DMS53 (cell line): ENCODE data around the gene TGIF1.
A peak's percentile ranks its signal among the peaks of the same experiment; 100 is the strongest.
"Not testable (repeated sequence)": the region's sequence is repeated elsewhere in the genome, so short reads cannot be mapped to it uniquely, and the experiment has no call there.

Experiments
- DNase-seq: peaks from one replicate; lab custom pipeline; 2025; lab: John Stamatoyannopoulos, UW

The TGIF1 gene

DNA sequence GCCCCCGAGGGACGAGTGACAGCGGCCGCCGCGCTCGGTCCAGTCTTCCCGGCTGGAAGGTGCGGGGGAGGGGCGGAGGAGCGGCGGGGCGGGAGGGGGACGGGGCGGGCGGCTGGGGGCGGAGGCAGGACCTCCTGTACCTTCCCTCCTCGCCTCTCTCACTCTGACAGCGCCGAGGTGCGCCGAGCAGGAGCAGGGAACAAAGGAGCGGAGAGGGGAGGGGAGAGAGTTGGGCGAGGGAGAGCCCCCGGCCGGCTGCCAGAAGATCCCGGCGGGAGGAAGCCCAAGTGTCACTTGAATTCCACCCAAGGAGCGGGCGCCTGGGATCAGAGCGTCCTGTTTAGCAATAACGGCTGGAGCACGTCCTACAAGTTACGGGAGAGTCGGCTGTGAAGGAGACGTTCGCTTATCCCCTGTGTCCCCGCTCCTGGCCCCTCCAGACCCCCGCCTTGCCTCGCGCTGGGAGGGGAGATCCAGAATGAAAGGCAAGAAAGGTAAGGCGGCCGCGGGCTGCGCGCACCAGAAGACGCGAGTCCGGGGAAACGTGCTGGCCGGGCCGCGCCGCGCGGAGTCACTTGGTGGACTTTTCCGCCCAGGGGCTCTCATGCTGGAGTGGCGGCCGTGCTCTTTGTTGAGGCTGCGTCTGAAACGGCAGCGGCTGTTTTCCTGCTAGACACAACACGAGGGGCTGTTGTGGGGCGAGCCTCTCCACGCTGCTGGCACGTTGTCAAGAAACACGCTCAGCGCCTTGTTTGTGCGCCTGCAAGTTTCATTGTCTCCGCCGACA is at the start of gene TGIF1:
TSS of gene TGIF1 (plus strand) at position 161 of the 787 bp plus-strand sequence. CDS start at position 479, 318 bp downstream.
- peak; percentile 93 for DNase-seq

DNA sequence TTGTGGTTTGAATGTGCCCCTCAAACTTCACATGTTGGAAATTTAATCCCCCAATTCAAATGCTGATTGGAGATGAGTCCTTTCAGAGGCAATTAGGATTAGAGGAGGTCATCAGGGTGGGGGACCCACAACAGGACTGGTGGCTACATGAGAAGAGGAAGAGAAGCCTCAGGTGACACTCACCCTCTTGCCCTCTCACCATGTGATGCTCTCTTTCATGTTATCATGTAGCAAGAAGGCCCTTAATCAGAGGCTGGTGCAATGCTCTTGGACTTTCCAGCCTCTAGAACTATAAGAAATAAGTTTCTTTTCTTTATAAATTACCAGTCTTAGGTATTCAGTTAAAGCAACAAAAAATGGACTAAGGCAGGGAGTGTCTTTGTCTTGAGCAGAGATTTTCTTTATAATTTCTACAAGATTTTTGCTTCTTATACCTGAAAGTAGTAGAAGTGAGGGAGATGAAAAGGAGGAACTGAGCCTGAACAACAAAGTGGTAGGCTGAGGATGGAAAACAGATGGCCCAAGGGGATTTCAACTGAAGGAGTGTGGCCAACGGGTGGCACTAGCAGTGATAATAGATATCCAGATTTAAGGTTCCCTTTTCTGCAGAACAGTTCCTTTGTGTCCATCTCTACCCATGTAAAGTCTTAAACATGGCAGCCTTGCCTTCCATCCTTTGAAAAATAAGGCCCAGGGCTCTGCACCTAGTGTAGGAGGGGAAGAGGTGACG is 49.2 kb upstream of the TGIF1 start:
- no peak for DNase-seq

DNA sequence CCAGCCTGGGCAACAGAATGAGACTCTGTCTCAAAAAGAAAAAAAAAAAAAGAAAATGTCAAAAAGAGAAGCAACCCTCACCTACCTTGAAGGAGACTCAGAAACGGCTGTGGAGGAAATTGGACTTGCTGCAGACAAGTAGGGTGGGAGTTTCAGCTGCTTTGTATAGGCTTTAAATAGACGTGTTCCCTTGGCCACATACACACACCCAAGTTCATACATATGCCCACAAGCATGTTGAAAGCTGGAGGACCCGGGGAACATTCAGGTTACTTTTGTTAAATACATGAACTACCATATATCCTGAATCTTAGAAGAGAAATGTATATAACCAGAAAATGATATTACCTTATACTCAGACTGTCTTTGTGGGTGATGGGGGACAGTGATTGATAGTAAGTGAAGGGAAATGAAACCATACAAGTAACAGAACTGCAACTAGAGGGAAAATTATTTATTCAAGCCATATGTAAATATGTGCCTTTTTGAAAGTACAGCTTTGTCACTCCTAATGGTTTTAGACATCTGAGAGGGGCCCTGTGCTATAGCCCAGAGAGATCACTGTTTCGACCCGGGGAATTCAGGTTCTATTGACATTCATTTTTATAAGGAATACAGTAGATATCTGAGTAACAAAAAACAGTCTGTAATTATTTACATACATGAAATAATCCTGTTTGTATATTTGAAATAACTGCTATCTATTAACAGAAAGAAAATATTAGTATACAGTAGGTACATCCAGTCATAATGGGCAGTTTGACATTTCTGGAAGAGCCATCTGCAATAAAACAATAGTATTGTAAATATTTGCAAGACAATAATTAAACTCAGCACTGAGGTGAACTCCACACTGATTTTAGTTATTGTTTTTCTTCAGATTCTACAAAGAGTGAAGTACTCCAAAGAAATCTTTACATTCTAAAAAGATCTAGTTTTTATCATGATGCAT is 48.0 kb upstream of the TGIF1 start:
- DNase-seq: no peak

DNA sequence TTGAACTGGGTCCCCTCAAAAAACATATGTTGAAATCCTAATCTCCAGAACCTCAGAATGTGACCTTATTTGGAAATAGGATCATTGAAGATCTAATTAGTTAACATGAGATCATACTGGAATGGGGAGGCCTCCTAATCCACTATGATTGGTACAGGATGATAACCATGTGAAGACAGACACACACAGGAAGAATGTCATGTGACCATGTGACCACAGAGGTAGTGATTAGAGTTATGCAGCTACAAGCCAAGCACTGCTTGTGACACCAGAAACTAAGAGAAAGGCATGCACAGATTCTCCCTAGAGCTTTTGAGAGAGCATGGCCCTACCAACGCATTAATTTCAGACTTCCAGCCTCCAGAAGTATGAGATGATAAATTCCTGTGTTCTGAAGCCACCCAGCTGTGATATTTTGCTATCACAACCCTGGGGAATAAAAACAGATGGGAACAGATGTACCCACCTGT is 47.0 kb upstream of the TGIF1 start:
- peak; percentile 49 for DNase-seq

DNA sequence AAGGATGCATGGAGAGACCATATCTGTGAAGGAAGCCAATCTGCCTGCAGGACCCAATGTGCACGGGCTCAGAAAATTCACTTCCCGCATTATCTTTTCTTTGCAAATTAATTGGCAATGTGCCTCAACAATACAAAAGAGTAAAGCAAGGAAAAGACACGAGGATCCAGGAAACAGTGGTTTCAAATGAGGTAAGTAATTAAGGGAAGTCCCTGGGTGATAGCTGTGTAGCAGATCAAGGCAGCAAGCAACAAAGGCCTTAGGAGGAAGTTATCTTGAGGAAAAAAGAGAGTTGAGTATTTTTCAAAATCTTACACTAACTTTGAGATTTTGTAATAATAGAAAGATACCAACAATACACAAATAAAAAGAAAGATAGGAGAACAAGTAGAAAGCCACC is 44.3 kb upstream of the TGIF1 start:
- no peak for DNase-seq

DNA sequence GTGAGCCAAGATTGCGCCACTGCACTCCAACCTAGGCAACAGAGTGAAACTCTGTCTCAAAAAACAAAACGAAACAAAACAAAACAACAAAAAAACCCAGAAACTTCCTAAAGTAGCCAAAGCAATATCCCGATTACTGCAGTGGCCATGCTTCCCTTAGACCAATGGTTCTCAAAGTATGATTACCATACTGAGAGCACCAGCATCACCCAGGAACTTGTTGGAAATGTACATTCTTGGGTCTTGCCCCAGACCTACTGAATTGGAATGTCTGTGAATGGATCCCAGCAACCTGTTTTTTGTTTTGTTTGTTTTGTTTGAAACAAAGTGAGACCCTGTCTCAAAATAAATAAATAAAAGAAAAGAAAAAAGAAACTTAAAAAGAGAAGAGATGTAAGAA is 41.9 kb upstream of the TGIF1 start:
- no peak for DNase-seq

DNA sequence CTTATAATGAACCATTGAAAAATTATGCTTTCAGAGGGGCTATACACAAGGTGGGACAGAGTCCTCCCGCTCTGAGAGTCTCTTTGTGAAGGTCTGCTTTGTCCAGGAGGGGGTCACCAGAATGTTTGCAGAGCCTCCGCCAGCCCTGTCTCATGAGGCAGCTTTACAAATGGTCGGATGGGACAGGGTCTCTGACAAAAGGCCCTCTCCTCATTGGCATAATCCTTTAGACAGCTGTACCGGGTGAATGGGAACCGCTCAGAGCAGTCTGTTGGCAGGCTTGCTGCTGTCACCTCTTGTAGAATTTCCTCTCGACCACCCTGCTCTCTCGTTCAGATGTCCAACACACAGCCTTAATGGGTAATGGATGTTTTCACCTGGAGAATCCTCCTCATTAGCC is 40.2 kb upstream of the TGIF1 start:
- DNase-seq: peak; percentile 53

DNA sequence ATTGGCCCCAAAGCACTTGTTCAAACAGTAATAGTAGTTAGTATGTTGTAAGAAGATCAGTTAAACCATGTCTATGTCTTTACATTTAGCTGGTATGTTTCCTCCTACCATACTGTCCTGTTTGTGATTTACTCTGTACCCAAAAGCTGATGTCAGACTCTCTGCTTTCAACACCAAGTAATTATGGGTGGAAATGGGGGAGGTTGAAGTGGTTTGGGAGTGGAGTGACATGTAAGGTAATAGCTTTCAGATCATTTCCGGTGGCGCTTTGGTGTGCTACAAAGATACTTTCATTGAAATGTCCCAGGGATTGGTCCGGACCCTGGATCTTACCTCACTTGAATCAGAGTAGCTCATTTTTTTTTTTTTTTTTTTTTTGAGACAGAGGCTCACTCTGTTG is 39.7 kb upstream of the TGIF1 start:
- peak; percentile 53 for DNase-seq

DNA sequence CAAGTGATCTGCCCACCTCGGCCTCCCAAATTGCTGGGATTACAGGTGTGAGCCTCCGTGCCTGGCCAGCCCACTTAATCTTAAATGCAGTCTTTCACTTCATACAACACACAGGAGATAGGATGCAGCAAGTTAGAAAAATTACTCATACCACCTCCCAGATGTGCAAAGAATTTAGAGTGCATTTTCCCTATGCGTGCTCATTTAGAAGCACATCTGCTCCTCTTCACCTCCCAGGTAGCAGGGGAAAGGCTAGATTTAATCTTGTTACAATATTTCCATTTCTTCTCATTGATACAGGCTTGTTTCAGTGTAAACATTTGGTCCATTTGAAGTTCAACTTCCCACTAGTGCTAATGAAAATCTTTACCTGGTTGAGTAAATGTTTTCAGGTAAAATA is 39.1 kb upstream of the TGIF1 start:
- not testable (repeated sequence) for DNase-seq

DNA sequence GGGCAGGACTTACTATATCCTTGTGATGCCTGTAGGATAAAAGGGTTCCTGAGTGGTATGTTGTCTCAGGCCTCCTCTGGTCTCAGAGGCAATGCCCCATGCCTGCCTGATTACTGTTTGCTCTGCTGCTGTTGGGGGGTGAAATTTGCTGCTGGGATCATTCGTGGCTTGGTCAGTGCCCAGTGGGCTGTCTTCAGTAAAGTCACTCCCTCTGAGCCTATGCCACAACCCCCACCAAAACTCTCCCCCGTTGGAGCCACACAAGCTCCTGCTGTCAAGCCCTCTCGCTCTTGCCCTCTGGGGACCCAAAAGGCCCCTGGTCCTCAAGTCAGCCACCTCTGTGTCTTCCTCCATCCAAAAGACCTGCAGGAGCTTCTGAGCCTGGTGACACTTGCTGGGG is 38.6 kb upstream of the TGIF1 start:
- peak; percentile 61 for DNase-seq

DNA sequence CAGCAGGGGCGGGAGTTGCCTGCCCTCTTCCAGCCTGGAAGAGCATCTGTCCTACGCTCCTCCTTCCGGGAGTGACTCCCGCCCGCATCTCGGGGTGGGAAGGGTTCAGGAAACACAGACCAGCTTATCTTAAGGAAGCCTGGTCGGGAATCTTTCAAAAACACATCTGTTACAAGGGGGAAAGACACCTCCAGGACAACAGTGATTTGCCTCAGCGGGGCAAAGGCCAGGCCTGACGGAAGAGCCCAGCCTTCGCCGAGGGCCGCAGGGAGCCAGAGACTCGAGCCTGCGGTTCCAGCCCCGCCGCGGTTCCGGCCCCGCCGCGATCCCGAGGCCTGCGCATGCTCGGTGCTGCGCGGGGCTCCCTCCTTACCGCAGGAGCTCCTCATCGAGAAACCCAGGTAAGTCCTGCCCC is 38.1 kb upstream of the TGIF1 start:
- DNase-seq: peak; percentile 96

DNA sequence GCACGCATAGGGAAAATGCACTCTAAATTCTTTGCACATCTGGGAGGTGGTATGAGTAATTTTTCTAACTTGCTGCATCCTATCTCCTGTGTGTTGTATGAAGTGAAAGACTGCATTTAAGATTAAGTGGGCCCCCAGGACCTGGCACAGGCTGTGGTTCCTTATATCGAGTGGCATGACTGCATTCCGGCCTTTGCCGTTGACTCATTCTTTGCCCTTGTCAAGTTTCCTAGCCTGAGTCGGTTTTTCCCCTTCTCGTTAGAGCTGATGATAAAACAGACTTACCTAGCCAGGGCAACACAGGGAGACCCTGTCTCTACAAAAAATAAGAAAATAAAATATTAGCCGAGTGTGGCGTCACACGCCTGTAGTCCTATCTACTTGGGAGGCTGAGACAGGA is 37.4 kb upstream of the TGIF1 start:
- DNase-seq: peak; percentile 95

DNA sequence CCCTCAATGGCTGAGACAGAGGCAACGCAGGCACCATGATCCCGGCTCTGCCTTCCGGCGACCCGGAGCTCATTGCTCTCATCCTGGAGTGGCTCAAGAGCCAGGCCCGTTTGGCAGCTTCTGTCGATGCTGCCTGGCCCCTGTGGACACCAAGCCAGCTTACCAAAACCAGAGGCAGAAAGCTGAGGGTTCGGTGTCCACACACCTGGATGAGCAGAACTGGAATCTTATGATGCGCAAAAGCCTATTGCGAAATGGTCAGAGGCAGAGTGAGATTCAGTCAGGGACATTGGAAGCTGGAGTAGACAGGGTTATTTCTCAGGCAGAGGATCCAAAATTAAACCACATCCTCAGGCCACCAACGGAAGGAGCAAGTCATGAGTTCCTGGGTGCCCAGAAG is 34.9 kb upstream of the TGIF1 start:
- no peak for DNase-seq

DNA sequence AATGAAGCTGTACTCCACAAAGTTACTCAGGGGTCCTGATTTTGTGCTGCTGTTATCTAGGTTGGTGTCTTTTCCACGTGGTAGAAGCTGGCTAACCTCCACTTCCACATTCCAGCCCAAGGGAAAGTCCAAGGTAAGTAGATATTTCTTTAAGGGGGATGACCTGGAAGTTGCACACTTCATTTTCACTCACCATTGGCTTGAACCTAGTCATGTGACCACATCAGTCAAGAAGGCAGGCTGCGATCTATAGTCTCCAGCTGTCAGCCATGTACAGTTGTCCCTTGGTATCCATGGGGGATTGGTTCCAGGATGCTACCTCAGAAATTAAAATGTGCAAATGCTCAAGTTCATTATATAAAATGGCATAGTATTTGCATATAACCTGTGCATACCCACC is 31.9 kb upstream of the TGIF1 start:
- no peak for DNase-seq

DNA sequence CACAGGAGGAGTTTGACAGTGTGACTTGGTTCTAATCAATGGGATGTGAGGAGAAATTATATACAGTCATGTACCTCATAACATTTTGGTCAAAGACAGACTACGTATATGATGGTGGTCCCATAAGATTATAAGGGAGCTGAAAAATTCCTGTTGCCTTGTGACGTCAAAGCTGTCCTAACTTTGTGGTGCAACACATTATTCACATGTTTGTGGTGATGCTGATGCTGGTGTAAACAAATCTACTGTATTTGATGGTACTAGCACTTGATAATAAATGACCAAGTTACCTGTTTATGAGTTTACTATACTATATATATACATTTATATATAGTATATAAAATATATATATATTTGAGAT is 29.1 kb upstream of the TGIF1 start:
- DNase-seq: no peak

DNA sequence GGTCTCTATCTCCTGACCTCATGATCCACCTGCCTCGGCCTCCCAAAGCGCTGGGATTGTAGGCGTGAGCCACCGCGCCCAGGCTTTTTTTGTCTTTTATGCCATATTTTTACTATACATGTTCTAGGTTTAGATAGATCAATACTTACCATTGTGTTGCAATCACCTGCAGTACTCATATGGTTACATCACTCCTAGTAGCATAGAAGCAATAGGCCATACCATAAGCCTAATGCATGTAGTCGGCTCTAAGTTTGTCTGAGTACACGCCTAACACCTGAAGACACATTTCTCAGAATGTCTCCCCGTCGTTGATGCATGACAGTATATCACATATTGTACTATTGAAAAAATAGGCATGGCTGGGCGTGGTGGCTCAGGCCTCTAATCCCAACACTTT is 27.1 kb upstream of the TGIF1 start:
- no peak for DNase-seq

DNA sequence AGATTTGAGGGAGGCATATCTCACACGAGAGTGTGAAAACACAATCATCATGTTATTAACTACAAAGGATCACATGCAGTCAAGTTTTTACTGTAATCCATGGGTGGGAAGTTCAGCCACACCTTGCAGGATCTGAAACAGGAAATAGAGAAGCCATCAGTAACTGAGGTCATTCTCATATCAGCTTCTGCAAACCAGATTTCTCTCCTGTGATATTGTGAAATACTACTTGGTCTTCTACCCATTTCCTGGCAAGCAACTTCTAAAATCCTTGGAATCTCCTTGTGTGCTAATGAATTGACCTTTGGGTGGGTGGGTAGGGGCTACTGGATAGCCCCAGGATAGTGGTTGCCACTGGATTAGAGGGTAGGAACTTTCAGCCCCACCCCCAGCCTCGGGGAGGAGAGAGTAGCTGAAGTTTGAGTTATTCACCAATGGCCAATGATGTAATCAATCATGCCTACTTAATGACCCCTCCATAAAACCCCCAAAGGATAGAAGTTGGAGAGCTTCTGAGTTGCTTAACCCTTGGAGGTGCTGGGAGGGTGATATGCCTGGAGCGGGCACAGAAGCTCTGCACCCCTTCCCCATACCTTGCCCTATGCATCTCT is 25.6 kb upstream of the TGIF1 start:
- DNase-seq: no peak

DNA sequence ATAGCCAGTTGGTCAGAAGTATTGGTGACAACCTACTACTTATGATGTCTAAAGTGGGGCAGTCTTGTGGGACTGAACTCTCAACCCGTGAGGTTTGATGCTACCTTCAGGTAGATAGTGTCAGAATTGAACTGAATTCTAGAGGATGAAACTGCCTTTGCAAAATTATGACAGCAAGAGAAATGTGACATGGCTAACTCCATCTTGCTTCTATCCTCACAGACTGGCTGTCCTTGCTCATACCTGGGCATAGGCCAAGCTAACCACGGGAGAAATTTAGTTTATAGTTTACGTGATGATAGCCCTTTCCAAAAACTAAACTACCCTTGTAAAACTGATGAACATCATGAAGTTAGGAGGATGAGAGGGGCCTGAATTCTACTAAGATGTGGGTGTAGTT is 24.9 kb upstream of the TGIF1 start:
- no peak for DNase-seq

DNA sequence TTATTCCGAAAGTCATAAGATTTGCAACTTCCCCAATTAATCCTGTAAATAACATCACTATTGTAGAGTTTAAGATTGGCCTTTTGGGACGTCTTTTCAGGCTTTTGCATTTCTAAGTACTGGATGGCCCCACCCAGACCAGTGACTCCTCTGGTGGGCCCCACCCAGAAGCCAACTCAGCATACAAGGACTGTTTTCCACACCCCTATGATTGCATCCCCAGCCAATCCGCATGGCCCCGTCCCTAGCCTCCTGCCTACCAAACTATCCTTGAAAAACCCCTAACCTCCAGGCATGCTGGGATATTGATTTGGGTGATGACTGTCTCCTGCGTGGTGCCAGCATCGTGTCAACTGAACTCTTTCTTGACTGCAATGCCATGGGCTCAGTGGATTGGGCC is 24.5 kb upstream of the TGIF1 start:
- DNase-seq: no peak

DNA sequence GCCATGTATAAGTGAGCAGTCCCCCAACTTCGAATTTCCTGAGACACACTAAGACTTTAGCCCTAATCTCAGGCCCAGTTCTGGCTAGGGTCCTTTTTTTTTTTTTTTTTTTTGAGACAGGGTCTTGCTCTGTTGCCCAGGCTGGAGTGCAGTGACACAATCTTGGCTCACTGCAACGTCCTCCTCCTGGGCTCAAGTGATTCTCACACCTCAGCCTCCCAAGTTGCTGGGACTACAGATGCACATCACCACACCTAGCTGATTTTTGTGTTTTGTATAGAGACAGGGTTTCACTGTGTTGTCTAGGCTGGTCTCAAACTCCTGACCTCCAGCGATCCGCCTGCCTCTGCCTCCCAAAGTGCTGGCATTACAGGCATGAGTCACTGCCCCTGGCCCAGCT is 23.9 kb upstream of the TGIF1 start:
- DNase-seq: no peak

DNA sequence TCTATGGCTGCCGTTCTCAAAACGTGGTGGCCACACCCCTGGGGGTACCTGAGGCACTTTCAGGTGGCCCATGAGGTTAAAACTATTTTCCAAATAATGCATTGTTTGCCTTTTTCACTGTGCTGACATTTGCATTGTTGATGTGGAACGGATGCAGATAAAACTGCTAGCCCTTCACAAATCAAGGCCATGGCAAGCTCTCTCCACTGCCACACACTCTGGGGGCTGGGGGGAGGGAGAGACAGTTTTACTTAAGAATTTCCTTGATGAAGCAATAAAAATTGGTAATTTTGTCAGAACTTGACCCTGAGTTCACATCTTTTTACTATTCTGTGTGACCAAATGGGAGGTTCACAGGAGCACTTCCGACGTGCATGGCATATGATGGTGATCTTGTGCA is 22.0 kb upstream of the TGIF1 start:
- no peak for DNase-seq

DNA sequence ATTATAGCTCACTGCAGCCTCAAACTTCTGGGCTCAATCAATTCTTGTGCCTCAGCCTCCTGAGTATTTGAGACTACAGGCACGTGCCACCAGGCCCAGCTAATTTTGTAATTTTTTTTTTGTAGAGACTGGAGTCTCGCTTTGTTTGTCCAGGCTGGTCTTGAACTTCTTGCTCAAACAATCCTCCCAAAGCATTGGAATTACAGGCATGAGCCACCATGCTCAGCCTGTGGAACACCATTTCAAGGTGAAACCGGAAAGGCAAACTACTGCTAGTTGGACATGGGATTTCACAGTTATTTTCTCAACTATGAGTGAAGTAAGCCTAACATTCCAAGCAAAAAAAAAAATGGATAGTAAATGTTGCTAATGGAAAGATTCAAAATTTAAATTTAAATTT is 20.9 kb upstream of the TGIF1 start:
- DNase-seq: no peak
